ACHN (cell line): Measurements from ENCODE around the gene UQCRFS1.
"Not testable (repeated sequence)": the region's sequence is repeated elsewhere in the genome, so short reads cannot be mapped to it uniquely, and the experiment has no call there.

ENCODE experiments used
- DNase-seq: peaks from one replicate; pipeline ENCODE4 v3.0.0-alpha.2; 2015
- in situ Hi-C: cut with HindIII; loops from 2 replicates; pipeline ENCODE4 v1.10.0; 2017; ENCODE audit warnings: low sequenced_read_pairs, low pct_ligation_motif_present, low pct_unique_long_range_greater_than_20kb

The UQCRFS1 gene

GRCh38 chr19:29231306-29231705 is 18.4 kb upstream of the UQCRFS1 start:
- DNase-seq, in situ Hi-C loops: not testable (repeated sequence)

GRCh38 chr19:29217616-29218015 is 4.7 kb upstream of the UQCRFS1 start:
- no peak for DNase-seq
- in situ Hi-C loops = no loop called here

- in situ Hi-C loops = no loop called here
- no peak for DNase-seq
Observed at GRCh38 chr19:29216021-29216420, 3.1 kb upstream of the UQCRFS1 start.

GRCh38 chr19:29215322-29215845 is 2.4 kb upstream of the UQCRFS1 start:
- in situ Hi-C loops = no loop called here
- DNase-seq = no peak

DNA sequence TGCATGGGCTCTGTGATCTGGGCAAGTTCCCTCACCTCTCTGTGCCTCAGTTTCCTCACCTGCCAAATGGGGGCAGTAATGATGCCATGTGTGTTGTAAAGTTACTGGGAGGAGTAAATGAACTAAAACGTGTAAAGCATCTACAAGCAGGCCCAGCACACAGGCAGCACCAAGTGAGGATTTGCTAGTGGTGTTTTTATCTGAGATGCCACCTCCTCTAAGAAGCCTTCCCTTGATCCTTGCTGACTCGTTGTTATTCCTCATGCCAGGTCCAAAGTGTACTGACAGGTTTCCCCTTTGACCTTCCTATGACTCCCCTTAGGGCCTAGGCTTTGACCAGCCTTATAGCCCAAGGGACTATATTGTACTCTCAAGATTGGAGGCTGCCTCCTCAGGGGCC is 1.5 kb upstream of the UQCRFS1 start:
- in situ Hi-C loops = no loop called here

GRCh38 chr19:29212356-29212647 is 649 bp downstream of the UQCRFS1 start:
- DNase-seq = no peak
- in situ Hi-C loops = no loop called here

More for the DNA sequence above, 1.5 kb upstream of the UQCRFS1 start:
- DNase-seq = no peak

DNA sequence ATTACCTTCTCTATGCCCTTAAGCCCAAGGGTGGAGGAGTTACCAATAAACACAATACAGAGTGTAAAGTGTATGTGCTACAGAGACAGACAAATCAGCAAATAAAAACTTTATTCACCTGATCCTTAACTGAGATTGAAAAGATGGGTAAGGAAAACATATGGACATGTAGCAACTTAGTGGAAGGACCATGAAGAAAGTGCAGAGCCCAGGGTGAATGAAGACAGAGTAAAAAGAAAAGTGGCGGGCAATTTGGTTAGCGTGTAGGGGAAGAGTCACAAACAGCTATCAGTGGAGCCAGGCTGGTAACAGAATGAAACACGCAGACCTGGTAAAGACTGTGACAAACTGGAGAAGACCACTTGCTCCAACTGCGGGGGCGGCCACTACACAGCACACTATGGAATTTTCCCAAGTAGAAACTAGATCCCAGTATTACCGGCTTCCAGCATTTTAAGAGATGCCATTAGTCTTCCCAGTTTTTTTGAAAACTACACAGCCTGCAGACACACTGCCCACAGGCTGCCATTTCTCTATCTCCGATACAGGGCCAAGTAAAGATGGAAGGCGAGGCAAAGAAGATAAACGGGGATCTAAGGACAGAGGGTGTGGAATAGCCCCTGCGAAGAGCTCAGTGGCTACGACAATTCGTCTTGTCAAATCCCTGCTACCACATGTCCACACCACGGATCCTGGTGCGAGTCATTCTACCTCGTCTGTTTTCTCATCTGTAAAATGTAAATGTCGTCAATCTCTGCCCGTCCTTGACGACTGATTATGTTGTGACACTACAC is 1.2 kb downstream of the UQCRFS1 start:
- in situ Hi-C loops = no loop called here

GRCh38 chr19:29211041-29211440 is 1.9 kb downstream of the UQCRFS1 start:
- in situ Hi-C loops, DNase-seq: not testable (repeated sequence)

More for the DNA sequence above, 1.2 kb downstream of the UQCRFS1 start:
- DNase-seq = peak; percentile 17

GRCh38 chr19:29210502-29210901 is 2.4 kb downstream of the UQCRFS1 start:
- in situ Hi-C loops = not testable (repeated sequence)

DNA sequence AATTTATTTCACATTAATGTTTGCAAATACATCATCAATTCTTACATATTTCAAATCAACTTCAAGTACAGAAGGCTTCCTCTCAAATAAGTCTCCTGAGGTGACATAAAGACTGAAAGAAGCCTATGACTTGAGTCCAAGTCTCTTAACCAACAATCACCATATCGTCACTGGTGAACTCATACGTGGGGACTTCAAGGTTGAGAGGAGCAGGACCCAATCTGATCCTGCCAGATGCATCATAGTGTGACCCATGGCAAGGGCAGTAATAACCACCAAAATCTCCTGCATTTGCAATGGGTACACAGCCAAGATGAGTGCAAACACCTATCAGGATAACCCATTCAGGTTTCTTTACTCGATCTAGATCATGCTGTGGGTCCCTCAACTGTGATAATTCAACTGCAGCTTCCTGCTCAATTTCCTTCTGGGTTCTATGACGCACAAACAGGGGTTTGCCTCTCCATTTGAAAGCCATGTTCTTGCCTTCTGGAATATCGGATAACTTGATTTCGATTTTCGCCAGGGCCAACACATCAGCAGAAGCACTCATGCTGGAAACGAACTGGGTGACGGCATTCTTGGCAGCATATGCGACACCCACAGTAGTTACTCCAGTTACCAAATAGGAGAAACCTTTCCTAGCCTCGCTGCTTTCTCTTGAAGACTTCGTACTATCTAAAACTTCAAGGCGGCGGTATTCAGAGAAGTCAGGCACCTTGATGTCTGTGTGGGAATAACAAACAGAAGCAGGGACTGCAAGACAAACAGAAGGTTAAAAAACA is 5.4 kb downstream of the UQCRFS1 start:
- in situ Hi-C loops, DNase-seq: not testable (repeated sequence)

More at GRCh38 chr19:29210502-29210901, 2.4 kb downstream of the UQCRFS1 start:
- not testable (repeated sequence) for DNase-seq

DNA sequence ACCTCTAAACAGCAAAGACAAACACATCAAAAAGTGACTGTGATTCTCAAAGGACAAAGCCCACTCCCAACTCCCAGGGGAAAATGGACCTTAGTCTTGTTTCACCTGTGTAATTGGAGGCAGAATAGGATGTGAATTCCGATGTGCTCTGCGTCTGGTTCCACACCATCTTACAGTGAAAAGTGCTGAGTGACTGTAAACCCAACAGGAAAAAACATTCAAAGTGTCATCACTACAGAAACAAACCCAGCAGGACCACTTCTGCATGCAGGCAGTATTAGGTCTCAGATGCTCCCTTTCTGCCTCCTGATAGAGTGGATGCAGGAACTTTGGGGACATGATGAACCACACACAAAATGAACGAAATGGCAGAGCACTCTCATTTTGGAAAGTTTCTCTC is 6.5 kb downstream of the UQCRFS1 start:
- DNase-seq = no peak

GRCh38 chr19:29202281-29202680 is 10.7 kb downstream of the UQCRFS1 start:
- no peak for DNase-seq
- in situ Hi-C loops = no loop called here

More for the DNA sequence above, 6.5 kb downstream of the UQCRFS1 start:
- in situ Hi-C loops = no loop called here

GRCh38 chr19:29201855-29202254 is 11.1 kb downstream of the UQCRFS1 start:
- in situ Hi-C loops = no loop called here
- no peak for DNase-seq

DNA sequence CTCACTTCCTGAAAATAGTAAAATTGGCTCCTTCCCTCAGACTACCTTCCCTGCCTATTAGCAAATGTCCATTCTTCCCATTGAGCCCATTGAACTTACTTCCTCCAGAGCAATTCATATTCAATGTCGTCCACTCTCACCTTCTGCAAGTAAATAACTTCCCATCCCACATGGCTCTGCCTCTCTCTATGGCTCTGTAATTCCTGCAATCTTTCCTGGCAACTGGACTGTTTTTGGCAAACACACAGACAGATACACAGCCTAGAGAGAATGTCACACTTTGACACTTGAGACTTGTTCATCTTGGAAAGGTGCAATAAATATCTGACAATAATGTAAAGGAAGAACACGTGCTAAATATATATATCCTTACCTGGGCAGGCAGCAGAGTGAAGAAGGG is 18.3 kb downstream of the UQCRFS1 start:
- no peak for DNase-seq
- in situ Hi-C loops = no loop called here

DNA sequence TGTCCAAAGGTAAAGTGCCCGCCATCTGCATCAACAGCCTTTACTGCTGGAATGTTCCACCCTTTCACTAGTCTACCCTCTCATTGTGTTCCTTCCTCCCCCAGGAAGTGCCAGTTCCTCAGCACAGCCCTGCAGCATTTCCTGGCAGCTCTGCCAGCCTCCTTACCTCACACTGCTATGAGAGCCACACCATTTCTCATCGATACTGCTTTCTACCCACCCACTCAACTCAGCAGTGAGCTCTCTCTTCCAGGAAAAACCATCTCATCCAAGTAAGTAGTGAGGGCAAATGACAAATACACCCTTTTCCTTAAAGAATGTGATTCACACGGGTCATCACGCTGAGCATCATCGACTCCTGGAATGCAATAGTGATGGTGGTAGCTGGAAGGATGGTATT is 19.8 kb downstream of the UQCRFS1 start:
- in situ Hi-C loops = no loop called here
- no peak for DNase-seq

DNA sequence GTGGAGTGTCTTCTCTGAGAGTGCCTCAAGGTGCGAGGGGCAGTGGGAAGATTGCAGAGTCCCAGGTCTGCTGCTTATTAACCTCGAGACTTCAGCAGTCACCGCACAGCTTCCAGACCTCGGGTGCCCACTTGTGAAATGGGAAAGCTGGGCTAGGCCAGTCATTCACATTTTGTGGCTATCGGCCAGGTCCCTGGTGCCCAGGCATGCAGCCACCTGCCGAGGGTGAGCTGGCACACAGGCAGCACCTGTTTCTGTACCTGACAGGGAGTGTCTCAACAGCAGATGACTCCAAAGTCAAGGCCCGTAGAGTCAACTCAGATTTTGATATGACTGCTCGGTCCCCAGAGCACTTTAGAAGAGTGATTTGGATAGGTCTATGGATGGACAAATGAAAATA is 21.9 kb downstream of the UQCRFS1 start:
- DNase-seq = no peak
- in situ Hi-C loops = no loop called here

GRCh38 chr19:29189033-29189360 is 24.0 kb downstream of the UQCRFS1 start:
- DNase-seq = no peak
- in situ Hi-C loops = no loop called here

DNA sequence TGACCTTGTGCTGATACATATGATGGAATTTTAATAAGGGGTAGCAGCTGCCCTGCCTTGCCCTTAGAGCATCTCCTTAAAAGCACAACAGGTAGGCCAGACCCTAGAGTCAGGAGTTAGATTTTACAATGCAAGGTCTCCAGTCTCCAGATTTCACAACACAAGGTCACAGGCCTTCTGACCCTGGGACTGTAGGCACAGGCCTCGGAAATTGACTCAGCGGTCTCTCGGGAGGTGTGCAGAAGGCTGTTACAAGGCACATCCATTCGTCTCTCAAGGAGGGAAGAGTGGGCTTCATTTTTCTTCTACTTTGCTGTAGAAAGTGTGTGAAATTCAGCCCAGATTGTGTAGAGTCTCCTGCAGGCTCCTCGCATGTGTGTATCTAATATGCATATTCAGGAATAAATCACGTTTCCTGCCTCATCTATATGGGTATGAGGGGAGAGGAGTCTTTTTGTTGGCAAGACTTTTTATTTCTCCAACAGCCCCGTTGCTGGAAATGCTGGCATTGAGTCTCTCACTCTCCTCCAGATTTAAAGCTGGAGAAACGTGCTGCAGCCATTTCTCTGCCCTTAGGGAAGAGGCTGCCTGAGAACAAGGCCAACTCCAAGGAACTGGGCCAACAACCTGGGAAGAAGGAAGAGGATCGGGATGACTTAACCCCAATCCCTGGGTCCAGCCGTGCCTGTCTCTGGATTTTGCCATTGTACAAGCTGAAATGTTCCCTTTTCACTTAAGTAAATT is 24.5 kb downstream of the UQCRFS1 start:
- no peak for DNase-seq
- in situ Hi-C loops = no loop called here

DNA sequence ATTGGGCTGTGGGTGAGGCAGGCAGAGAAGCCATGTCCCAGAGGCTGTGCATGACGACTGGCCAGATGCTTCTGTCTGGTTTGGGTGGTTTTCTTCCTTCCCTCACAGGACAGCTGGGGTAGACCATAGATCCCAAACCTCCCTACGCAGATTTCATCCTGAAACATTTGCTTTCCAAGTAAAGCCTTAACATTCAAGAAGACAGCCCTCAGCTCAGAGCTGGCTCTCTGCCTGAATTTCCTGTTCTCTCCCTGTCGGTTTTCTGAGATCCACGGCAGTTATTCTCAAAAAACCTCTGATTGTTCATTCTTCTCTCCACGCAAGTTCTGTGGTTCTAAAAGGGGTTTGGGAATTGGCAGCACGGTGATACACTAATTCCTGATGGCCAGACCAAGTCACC is 25.3 kb downstream of the UQCRFS1 start:
- DNase-seq = no peak
- in situ Hi-C loops = no loop called here
